CD4-positive, alpha-beta T cell treated with Interleukin-10 for 1 hour (primary cell): ENCODE results near the gene CCBE1.

ENCODE experiments used
- DNase-seq: peaks from one replicate; pipeline ENCODE4 v3.0.0-alpha.2; 2020

CCBE1 gene

DNA sequence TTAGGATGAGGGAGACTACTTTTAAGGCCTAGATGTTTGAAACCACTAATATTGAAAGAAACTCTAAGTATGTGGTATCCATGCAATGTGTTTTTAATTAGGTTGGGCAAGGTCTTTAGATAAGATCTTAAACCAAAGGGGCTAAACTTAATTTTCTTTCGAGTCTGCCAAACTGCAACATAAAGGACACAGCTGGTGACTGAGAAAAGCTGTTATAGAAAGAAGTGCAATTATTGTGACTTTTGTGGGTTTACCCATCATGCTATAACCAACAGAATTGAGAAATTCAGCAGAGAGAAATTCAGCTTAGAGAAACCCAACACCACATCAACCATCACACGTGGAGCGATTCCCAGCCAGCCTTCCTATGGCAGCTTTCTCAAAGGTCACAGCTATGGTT, 218.6 kb downstream of the CCBE1 start:
- DNase-seq: no peak

DNA sequence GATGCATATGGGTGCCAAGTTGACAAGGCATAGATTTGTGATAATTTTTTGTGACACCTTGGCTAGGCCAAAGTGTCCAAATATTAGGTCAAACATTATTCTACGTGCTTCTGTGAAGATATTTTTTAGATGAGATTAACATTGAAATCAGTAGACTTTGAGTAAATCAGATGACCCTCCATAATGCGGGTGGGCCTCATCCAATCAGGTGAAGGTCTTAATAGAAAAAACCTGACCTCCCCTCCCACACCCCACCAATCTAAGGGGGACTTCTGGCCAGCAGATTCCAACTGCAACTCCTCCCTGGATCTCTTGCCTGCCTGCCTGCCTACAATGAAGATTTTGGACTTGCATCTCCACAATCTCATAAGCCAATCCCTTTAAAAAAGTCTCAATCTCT, 219.4 kb downstream of the CCBE1 start:
- DNase-seq: no peak

DNA sequence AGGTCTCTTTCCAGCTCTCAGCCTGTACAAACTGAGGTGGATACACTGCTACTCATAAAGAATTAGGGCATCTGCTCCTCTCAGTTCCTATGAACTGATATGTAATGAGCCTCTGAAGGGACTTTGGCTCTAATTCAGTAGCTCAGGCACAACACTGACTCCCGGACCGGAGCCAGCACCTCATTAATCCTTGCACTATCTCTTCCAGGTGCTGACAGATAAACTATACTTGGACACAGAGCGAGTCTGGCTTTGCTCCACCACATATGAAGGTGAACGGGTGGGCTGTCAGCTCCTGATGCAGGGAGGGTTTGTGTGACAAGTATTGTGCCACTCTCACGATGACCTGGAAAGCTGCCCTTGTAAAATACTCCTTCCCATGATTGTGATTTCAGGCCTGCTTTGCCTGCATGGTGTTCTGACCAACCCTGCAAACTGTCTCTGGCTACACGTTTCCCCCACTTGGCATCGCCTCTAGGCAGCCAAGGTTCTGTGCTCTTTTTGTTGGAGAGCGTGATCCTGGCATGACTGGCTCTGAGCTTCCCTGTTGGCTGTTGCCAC, 226.6 kb downstream of the CCBE1 start:
- no peak for DNase-seq

DNA sequence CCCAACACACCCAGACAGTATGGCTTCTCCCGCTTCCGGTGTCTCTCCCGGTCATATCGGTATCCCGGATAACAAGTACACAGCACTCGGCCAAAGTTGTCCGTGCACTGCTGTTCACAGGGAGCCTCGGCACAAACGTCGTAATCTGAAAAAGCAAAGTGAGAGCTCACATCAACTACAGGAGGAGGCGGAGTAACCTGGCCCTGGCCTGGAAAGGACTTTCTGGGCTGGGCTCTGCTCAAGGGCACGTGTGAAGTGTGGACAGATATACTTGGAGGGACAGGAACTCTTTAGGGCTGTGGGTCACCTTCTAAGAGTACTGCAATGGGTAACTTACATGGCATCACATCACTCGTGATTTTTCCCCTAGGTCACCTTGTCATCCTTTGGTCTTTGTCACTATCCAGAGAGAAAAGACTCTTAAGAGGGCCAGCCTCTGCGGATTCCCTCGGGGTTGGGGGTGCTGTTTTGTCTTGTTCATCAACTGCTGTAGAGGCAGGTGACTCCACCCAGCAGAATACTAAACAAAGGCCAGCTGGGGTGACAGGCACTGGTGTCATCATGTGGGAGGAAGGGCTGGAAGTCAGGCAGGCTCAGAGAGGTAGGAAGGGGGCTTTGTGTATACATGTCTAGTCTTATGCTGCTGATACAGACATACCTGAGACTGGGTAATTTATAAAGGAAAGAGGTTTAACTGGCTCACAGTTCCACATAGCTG, 227.6 kb downstream of the CCBE1 start:
- no peak for DNase-seq

DNA sequence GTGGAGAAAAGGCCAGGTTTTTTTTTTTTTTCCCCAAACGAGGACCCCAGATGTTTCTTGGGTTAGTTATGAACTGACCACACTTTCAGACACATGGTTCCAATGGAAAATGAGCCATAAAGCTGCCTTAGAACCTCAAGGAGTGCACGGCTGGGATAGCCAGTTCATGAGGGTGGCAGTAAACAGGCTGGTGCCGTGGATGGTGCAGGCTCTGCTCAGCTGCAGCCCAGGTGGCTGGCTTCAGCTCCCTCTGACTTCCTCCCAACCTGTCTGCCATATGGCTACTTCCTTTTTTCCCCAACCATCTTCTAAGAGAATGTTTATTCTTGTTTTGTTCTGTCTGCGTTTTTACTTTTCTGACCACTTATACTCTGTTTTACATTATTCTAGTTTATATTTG, 228.4 kb downstream of the CCBE1 start:
- no peak for DNase-seq

DNA sequence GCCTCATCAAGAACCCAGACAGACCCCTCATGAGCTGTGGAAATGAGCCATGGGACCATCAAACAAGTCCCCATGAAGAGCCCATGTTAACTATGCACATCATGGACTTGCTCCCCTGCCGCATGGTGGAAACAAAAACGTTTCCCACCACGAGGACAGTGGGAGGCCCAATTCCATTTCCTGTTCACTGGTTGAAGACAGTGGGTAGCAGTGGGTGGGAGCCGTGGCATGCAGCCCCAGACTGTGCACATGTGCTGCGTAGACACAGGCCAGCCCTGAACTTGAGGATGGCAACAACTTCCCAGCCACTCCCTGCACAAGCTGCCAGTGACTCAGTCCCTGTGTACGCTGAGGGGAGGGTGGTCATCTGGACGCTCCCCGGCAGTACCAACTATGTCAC, 229.7 kb downstream of the CCBE1 start:
- DNase-seq: no peak

DNA sequence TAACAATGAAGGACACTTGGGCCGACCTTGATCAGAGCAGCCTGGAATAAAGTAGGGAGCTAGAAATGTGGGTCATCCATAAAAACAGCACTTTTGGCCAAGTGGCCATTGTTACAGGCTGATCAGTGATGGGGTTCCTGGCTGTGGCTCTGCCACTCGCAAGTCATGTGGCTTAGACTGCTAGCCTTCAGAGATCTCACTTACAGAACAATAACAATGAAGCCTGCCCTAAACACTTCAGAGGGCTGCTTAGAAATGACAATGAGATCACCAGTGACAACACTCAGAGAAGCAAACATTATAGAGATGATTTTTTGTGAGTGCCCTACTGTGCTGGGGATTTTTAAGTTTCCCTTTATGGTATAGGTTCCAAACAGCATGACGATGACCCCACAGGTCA, 230.2 kb downstream of the CCBE1 start:
- DNase-seq: no peak

DNA sequence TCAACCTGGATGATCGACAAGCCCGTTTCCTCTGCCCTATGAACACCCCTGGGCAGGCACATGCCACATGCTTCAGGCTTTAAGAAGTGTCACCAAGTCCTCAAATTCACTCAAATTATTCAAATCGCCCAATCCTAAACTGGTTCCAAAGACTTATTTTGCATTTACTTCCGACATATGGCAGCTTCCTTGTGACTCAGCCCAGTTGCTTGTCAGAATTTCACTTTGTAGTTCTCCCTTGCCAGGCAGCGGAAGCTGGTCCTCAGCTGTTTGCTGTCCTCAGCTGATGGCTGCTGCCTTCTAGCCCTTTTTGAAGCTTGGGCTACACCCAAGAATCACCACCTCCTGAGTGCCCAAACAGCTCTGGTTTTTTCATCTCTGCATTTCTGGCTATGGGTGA, 232.7 kb downstream of the CCBE1 start:
- no peak for DNase-seq

DNA sequence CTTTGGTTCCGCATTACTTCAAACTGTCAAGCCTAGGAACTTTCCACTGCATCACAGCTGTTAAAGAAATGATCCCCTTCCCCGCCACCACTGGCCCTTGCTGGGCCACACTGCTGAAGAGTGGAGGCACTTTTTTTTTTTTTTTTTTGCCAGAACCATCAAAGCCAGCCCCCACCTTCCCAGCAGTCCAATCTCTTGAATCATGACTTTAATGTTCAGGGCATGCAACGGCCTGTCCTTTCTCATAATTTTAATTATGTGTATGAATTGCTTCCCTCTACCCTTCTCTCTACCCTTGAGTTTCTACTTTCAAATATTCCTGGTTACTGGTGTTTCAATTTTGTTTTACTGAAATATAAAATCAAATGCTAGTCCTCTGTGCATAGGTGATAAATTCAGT, 236.1 kb downstream of the CCBE1 start:
- no peak for DNase-seq

DNA sequence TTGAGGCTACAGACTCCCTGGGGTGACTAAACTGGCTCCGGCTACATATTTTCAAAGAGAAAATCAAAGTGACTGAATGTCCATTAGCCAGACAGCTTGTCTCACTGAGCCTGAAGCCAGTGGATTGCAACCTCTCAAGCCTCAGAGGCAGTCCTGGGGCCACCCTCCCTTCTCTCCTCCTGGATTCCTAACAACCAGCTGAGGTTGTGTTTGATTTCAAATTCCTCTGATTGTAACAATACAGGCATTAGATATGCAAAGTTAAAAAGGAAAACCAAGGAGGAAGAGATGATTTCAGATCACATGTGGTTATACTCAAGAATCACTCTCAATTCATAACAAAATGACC, 237.2 kb downstream of the CCBE1 start:
- no peak for DNase-seq

DNA sequence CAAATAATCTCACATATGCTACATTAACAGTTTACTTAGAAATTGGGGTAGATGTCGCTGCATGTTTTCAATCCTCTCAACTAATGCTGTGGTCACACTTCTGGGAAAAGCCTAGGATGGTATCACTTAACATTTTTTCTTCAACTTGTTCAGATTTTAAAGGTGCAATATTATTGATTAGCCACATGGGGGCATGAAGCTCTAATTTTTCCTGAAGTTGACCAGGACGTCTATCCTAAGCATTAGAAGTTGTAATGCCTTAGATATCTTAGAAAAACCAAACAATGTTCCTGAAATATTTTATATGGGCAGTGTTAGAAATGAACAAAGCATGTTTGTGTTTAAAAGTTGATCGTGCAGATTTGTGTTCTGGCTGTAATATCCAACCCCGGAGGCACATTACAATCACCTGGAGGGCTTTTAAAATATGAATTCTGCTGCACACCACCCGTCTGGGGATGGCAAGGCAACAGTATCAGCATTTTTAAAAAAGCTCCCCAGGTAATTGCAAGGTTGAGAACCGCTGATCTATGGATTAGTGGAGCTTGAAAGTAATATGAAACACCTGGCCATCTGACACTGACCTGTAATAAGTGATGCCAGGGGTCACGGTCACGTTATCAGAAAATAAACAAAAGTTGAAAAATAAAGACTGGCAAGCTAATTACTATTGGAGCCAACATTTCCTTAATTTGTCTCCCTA, 237.7 kb downstream of the CCBE1 start:
- DNase-seq: no peak

DNA sequence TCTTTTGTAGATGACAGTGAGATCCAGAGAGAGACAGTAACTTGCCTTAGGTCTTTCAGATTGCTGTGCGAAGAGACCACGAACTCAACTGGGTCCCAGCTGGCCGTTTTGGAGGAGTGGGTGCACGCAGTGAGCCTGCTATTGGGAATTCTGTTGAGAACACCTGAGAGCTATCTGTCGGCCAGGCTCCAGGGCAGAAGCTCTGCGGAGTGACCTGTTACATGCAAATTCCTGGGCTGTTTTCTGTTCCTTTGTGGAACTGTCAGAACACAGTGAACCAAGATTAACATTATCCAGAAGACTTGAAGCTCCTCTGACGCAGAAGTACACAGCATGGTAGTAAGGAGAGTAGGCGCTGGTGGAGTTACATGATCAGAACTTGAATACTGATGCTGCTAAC, 238.6 kb downstream of the CCBE1 start:
- no peak for DNase-seq

DNA sequence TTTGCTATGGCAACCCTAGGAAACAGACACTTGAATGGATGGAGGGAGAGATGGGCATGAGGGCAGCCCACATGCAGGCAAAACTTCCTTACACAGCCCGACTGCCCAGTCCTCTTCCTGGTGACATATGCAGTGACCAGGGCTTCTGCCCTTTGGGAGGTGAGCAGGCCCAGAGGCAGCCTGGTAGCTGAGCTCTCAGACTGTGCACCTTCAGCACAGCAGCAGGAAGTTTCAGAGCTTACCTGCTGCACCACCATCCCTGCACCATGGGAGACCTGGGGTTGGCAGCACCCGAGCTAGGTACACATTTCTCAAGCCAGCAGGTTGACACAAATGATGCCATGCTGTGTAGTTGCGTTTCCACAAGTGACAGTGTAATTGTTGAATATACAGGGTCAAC, 240.6 kb downstream of the CCBE1 start:
- no peak for DNase-seq

DNA sequence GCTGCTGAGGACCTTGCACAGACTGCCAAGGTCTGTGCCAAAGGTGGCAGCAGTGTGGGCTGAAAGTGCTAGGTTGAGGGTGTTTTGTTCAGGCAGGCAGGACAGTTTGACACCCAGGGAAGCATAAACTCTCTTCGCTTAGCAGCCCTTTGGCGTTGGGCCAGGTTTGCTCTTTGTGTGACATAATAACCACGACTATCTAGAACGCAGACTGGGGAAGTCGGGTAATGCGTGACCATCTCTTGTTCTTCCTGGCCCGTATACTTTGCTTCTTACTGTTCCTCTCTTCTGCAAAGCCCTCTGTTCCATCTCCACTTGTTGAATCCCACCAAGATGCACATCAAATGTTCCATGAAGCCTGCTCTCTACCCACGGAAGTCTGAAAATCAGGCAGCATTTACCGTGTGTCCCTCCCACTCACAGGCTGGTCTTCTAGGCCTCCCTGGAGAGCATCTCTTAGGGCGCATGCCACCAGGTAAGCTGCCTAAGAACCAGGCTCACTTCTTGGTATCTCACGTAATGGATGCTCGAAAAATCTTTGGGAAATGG, 241.4 kb downstream of the CCBE1 start:
- DNase-seq: no peak

DNA sequence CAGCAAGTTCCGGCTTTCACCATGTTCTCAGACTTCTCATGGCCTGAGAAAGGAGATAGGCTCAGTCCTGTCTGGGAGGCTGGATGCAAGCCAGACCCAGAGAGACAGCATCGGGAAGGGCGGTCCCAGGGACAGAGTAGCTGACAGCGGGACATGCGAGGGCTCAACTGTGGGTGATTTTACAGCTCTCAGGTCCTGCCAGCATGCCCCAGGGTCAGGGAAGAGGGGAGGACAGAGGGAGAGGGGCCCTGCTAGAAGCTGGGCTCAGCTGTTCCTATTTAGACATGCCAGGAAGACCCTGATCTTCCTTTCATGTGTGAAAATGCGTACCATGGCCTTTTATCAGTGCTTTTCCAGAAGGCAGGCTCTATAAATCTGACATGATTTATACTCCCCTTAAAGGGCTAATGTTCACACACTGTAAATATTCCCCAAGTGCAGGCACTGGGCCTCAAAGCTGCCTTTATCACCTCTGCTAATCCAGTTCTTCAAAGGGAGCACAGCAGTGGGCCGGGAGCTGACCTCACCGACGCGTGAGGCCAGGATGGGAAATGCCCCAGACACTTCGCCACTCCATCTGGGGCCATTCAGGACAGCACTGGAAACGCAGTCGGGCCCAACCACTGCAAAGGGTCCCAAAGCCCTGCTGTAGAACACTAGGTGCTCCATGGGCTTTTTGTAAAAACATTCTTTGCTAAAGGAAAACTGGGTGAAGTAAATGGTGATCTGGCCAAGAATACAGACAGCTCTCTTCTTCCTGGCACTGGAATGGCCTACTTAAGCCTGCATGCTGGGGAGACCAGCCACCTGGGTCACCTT, 242.1 kb downstream of the CCBE1 start:
- DNase-seq: no peak

DNA sequence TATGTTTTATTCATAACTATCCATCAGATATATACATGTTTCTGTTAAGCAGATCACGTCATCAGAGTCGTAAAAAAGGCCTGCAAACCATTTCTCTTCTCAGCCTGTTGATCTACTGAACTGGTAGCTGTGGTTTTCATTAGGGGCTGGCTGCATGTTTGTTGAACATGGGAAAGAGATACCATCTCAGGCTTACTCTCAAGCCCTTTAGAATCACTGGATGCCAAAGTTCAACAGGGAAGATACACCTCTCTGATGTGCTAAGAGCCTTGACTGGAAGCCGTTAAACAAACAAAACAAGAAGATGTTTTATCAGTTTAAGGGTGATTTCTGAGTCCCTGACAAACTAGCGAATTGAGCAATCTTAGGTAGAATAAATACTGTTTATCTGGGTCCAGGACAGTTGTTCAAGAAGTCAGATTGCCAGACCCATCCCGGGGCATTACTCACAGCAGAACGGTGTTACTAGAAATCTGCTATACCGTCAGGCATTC, 243.7 kb downstream of the CCBE1 start:
- DNase-seq: no peak

DNA sequence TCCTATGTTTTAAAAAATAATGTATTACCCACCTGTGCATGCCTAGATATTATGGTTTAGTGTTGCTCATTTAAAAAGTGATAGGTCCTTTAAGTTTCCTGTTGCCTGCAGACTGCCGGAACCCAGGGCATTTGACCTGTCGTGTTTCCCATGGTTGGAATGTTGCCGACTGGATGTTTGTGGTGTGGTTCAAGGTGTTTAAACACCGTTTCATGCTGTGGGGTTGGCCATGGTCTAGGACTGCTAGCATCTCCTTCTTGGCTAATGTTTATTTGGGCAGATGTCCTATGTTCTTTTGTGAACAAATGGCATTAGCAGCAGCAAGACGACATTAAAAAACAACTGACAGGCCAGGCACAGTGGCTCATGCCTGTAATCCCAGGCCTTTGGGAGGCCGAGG, 245.3 kb downstream of the CCBE1 start:
- DNase-seq: no peak

DNA sequence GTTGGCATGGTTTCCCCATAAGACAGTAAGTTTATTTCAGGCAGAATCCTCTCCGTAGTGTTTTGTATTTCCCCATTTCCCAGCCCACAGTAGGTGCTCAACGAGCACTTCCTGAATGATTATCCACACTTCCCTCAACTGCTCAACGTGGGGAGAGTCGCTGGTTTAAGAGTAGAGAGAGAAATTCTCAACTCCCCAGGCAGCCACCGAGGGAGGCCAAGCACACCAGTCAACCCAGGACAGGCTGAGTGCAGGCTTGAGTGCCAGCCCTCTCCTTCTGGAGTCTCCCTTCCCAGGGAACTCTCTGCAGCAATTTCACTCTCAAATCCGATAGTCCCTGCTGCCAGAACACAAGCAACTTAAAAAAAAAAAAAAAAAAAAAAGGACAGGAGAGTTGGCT, 246.2 kb downstream of the CCBE1 start:
- no peak for DNase-seq

DNA sequence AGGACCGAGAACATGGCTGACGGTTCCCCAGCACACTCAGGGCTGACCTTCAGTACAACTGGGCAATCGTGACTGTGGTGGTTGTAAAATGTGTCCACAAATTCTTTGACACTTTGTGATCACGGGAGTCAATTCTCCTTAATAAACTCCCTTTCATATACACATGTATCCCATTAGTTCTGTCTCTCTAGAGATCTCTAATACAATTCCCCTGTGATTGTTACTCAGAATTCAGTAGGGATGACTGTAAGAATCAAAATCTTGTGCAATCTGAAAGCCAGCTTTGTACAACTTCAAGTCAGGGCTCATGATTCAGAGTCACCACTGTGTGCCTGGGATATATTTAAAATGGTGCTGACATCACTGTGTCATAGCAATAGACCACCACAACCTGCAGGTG, 248.7 kb downstream of the CCBE1 start:
- no peak for DNase-seq

DNA sequence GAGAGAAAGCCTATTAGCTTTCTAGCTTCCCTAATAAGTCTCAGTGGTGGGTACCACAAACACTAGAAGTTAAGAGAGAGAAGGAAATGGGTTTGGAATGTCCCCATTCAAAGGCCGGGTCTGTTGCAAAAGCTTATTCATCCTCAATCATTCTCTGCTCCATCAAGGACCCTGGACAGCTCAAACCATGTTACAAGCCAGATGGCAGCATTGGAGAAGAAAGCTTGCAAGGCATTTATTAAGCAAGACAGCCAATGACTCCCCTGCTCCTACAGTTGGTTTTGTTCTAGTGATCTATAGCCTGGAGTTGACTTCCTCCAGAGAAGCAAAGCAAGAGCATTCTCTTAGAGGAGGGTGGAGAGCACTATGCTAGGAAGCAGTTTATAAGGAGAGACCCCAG, 251.2 kb downstream of the CCBE1 start:
- no peak for DNase-seq

DNA sequence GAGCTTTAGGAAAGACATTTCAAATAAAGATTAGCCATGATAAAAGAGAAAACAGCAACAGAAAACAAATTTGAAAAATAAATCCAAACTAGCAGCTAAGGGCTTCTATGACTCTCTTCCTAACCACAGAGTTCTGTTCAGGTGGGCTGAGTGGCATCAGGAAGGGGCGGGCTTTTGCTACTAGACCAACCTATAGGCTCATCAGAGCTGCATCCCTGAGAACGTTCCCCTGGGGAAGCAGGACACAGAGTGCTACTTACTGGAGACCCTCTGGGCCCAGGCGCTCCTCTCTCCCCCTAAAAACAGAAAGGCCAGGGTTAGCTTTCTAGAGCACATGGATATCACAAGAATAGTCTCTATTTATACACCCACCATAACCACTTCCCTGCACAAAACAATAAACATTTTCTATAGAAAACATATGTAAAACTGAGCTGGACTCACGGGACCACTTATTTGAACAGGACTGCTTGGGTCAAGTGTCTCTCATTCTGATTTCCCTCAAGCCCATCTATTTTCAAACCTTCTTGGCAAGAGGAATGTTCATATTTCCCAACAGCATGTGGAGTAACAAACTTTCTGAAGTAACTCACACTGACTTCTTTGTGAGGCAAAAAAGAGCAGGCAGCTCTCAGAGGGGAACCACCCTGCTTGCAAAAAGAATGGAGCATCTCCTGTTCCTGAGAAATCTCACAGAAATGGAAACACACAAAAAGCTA, 259.2 kb downstream of the CCBE1 start:
- no peak for DNase-seq

DNA sequence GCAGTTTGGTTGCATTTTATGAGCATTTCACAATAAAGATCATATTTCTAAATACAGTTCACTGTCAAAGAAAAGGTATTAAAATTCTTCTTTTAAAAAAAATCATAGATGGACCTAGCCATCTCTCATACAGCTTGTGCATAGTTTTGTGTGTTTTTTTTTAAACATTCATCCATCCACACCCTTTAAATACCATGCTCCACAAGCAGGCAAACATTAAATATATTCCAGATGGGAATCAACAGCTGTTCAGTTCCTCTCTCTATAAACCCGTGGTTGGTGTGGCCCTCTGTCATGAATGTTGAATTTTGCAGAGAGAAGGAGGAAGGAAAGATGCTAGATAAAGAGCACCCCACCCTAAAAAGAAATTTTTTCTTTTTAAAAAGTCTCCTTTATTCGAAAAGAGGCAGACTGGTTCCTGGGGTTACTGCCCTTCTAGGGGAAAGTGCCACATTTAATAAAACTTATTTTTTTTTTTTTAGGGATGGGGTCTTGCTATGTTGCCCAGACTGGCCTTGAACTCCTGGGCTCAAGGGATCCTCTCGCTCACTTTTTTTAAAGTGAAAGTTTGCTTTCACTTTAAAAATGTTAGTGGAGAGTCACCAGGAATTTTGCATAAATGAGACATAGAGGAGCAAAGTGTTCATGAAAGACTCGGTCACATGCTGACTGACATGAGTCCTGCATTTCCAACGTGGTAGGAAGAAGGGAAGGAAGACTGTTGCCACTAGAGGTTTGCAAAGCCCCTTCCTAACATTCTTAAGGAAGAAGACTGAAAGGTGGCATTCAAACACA, 264.2 kb downstream of the CCBE1 start:
- DNase-seq: no peak
